ENCODE measurements around the gene AGPAT3. TPM values are rescaled to one million over a fixed set of nuclear protein-coding genes. Genes with fewer than 3 reads are reported as not detected.

AGPAT3 gene
- total RNA-seq, 1 donor from 2014 or later: 65.9 TPM

- Histone ChIP-seq H3K27me3 (no peaks in the 10 kb centered on the region), H3K4me1 (peaks cover 0 to 7% of the 10 kb centered on the region in 2 donors), H3K27ac (no peak overlapping the region), H3K9me3 (no peaks in the 10 kb centered on the region), H3K4me3 (no peak overlapping the region), H3K36me3 (no peaks in the 10 kb centered on the region)
- DNase-seq (ENCODE audit: low spot score in 2 of 2): no peak
- intact Hi-C loops (cut with DNase I): loop anchor here (10.0 kb wide), 1 partner anchor 137 kb away; no protein-coding TSS in a partner anchor
- no peak for TF ChIP-seq CTCF (IDR thresholded peaks at IDR 0.05)
These were observed 3.3 kb upstream of the AGPAT3 start for GRCh38 chr21:43861706-43862105.

DNA sequence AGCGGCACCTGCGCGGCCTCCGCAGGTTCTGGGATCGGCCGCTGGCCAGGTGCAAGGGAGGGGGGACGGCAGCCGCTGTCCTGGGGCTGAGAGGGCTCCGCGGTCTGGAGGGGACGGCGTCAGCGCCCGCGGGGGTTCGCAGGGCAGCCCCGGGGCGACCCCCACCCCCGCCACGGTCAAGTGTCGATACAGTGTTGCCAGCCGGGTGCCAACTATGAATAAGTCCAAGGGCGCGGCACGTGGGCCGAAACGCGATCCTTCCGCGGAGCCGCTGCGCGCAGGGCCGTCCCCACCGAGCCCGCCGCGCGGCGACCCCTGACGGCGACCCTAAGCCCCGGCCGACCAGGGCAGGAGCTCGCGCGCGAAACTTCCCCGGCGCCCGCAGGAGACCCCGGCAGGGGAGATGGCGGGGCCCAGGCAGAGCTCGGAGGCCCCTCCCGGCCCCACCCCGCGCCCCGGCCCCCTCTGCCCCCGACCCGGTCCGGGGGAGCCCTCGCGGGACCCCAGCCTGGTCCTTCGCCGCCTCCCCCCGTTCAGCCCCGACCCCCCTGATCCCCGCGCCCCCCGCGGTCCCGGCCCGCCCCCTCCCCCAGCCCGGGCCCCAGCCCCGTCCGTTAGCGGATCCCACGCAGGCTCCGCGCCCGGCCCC is 586 bp upstream of the AGPAT3 start:
- intact Hi-C loops (cut with DNase I): loop anchor here (10.0 kb wide), 1 partner anchor 140 kb away; no protein-coding TSS in a partner anchor
- no peaks in the 10 kb centered on the region for H3K36me3 ChIP-seq
- H3K27ac ChIP-seq: peak overlapping the region; percentile 36 to 56
- peaks cover 0 to 15% of the 10 kb centered on the region in 2 donors for H3K4me1 ChIP-seq
- H3K27me3 ChIP-seq: no peaks in the 10 kb centered on the region
- TF ChIP-seq CTCF (IDR thresholded peaks at IDR 0.05): no peak
- DNase-seq (ENCODE audit: low spot score in 2 of 2): peak in 1 of 2 donors; percentile 69
- peak overlapping the region; percentile 85 to 100 for H3K4me3 ChIP-seq
- H3K9me3 ChIP-seq: no peaks in the 10 kb centered on the region

DNA sequence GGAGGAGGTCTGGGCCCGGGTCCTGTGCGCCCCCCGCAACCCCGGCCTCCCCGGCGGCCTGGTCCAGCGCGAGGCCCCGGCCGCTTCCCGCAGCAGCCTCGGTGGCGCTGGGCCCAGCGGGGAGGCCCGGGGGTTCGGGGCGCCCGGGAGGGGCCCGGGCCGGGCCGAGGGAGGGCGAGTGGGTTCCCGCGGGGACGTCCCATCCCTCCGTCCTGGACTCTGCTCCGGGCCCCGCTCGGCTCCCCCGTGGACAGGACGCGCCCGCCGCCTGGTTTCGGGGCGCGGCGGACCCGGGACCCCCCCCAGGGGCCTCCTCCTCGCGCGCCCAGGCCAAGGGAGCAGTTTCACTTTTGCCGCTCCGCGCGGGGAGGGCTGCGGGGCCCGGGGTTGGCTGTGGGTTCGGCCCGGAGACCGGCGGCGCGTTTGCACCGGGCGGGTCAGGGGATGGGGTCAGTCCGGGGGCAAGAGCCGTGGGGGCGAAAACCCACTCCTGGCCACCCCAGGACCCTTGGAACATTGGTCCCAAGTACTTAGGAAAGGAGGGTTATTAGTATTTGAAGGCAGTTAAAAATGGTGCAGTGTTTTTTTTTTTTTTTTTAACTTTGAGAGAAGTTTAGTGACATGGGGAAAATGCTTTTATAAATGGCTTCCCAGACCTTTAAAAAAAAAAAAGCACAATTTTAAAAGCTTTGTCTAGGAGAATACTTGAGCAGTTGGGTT is 677 bp downstream of the AGPAT3 start:
- no peak for DNase-seq (ENCODE audit: low spot score in 2 of 2)
- Histone ChIP-seq H3K27me3 (no peaks in the 10 kb centered on the region), H3K36me3 (no peaks in the 10 kb centered on the region), H3K4me3 (peak overlapping the region; percentile 85 to 100), H3K4me1 (peaks cover 0 to 15% of the 10 kb centered on the region in 2 donors), H3K9me3 (no peaks in the 10 kb centered on the region), H3K27ac (peak overlapping the region; percentile 83 to 87)
- intact Hi-C loops (cut with DNase I): loop anchor here (5.0 to 10.0 kb wide), 2 partner anchors 141 to 147 kb away; partner anchors contain the start of gene TRAPPC10
- TF ChIP-seq CTCF (IDR thresholded peaks at IDR 0.05): no peak

- Histone ChIP-seq H3K27me3 (no peaks in the 10 kb centered on the region), H3K27ac (peak overlapping the region; percentile 83 to 87), H3K4me3 (peak overlapping the region; percentile 85 to 100), H3K9me3 (no peaks in the 10 kb centered on the region), H3K36me3 (no peaks in the 10 kb centered on the region), H3K4me1 (peaks cover 0 to 15% of the 10 kb centered on the region in 2 donors)
- no peak for DNase-seq (ENCODE audit: low spot score in 2 of 2)
- intact Hi-C loops (cut with DNase I): loop anchor here (5.0 to 10.0 kb wide), 2 partner anchors 141 to 146 kb away; partner anchors contain the start of gene TRAPPC10
- TF ChIP-seq CTCF (IDR thresholded peaks at IDR 0.05): no peak
These were observed 1.2 kb downstream of the AGPAT3 start for GRCh38 chr21:43866260-43866629.

DNA sequence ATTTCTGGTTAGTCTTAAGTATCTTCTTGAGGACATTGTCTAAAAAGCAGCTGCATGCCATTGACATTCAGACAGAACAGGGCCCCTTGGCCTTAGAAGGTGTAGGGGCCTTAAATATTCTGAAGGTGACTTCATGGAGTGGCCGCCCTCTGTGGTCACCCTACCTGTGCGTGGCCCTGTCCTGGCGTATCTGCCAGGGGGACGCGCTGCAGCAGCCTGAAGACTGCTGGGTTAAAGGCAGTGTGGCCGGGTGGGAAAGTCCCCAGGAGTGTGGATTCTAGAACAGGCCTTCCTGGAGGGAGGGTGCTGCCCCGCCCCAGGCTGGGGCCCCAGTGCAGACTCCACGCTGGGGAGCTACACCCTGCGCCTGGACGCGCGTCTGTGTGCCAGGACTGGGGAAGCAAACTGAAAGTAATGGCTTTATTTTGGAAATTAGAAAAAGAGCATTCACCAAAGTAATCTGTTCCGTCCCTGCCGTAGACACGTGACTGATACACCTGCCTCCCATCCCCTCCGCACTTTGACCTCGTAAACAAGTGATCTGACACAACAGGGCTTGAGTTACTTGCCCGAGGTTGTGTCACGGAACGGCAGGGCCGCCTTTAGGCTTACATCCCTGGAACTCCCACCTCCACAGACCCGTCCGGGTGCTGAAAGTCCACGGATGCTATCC is 1.8 kb downstream of the AGPAT3 start:
- Histone ChIP-seq H3K4me3 (peak overlapping the region; percentile 85 to 100), H3K9me3 (no peaks in the 10 kb centered on the region), H3K27me3 (no peaks in the 10 kb centered on the region), H3K4me1 (peaks cover 0 to 15% of the 10 kb centered on the region in 2 donors), H3K27ac (no peak overlapping the region), H3K36me3 (no peaks in the 10 kb centered on the region)
- intact Hi-C loops (cut with DNase I): loop anchor here (5.0 to 10.0 kb wide), 2 partner anchors 142 to 146 kb away; partner anchors contain the start of gene TRAPPC10
- no peak for TF ChIP-seq CTCF (IDR thresholded peaks at IDR 0.05)
- DNase-seq (ENCODE audit: low spot score in 2 of 2): no peak

Data from ascending aorta (tissue), 2 donors.